Measurements from ENCODE around the gene RUNX2. TPM values are rescaled to one million over a fixed set of nuclear protein-coding genes. Genes with fewer than 3 reads are reported as not detected.

RUNX2 gene
- total and polyA plus RNA-seq, 10 of the 15 experiments (the other 5 are each of a cell fraction or from before 2014, with no cell fraction given), result 0.01 to 0.77 (median 0.15) TPM; not detected in 3

GRCh38 chr6:45692021-45692420 is 363.9 kb downstream of the RUNX2 start:
- FAIRE-seq, result no peak
- Histone ChIP-seq H2AFZ (ENCODE audit: control insufficient read depth, low read depth, low read length) (no peak overlapping the region), H3K79me2 (ENCODE audit: control insufficient read depth, insufficient read depth, low read length) (no peaks in the 10 kb centered on the region), H3K9me3 (replicated peaks; ENCODE audit: control insufficient read depth, insufficient read depth, low read length) (no peaks in the 10 kb centered on the region; the same call in 2 of the 3 replicates), H4K20me1 (ENCODE audit: control insufficient read depth, insufficient read depth) (no peaks in the 10 kb centered on the region), H3K9ac (ENCODE audit: control insufficient read depth, insufficient read depth, low read length) (no peak overlapping the region), H3K4me2 (ENCODE audit: control insufficient read depth, insufficient read depth) (no peak overlapping the region), H3K27ac (ENCODE audit: control insufficient read depth, insufficient read depth) (no peak overlapping the region), H3K4me3 (no peak overlapping the region), H3K4me1 (ENCODE audit: control insufficient read depth, insufficient read depth, low read length) (peaks cover 10% of the 10 kb centered on the region), H3K36me3 (ENCODE audit: control insufficient read depth in 2 of 2, insufficient read depth in 2 of 2, low read length in 1 of 2) (no peaks in the 10 kb centered on the region), H3K27me3 (replicated peaks in 1 of 2; ENCODE audit: control insufficient read depth in 2 of 2, insufficient read depth in 2 of 2, low read length in 1 of 2) (no peaks in the 10 kb centered on the region; a peak in 2 of 4 replicates)
- in situ Hi-C loops (cut with MboI), result no loop called here
- ChIA-PET RAD21 (ENCODE audit: unreplicated experiment) (no interaction called here), SMC1A (ENCODE audit: uncharacterized antibody, unreplicated experiment) (no interaction called here), CTCF (no interaction called here), POLR2A (no interaction called here)
- BruUV-seq (replicated peaks), result no TSS peak
- intact Hi-C loops (cut with micrococcal nuclease; ENCODE audit: unreplicated experiment), result no loop called here
- WGBS (ENCODE audit: insufficient coverage, insufficient replicate concordance, low lambda C conversion rate, missing lambda C conversion rate), result 36% methylated on average over 3 of the region's 3 CpGs
- ATAC-seq, result no peak
- TF ChIP-seq NKRF (conservative IDR thresholded peaks at IDR 0.05) (no peak), CEBPZ (IDR thresholded peaks at IDR 0.05; ENCODE audit: low read depth, low read length) (no peak), ZBTB33 (IDR thresholded peaks at IDR 0.05) (no peak), POU2F2 (IDR thresholded peaks at IDR 0.05; ENCODE audit: borderline replicate concordance, low read depth, low read length) (no peak), NR2F1 (conservative IDR thresholded peaks at IDR 0.05) (no peak), SKIL (IDR thresholded peaks at IDR 0.05; ENCODE audit: low read depth, poor library complexity, severe bottlenecking) (no peak), FOXK2 (IDR thresholded peaks at IDR 0.05) (no peak), E2F4 (IDR thresholded peaks at IDR 0.05; ENCODE audit: low read depth, low read length) (no peak), SREBF2 (IDR thresholded peaks at IDR 0.05; ENCODE audit: low read length) (no peak), FOXM1 (IDR thresholded peaks at IDR 0.05; ENCODE audit: low read depth, low read length) (no peak), RFX5 (IDR thresholded peaks at IDR 0.05; ENCODE audit: low read depth, low read length) (no peak), CEBPB (IDR thresholded peaks at IDR 0.05; ENCODE audit: borderline replicate concordance in 1 of 2, low read depth in 2 of 2, low read length in 2 of 2) (no peak)
- DNase-seq (ENCODE audit: low read depth, low spot score), result no peak
